ENCODE measurements around the gene ACP1.

ACP1 gene

GRCh38 chr2:280650-281110 is 15.9 kb downstream of the ACP1 start:
- DNase-seq (ENCODE audit: low read depth in 3 of 3), result no peak

- DNase-seq (ENCODE audit: low read depth in 3 of 3), result no peak
Observed at GRCh38 chr2:281381-281780, 16.6 kb downstream of the ACP1 start.

- no peak for DNase-seq (ENCODE audit: low read depth in 3 of 3)
Observed at GRCh38 chr2:282371-283263, 17.9 kb downstream of the ACP1 start.

GRCh38 chr2:283996-284794 is 19.4 kb downstream of the ACP1 start:
- DNase-seq (ENCODE audit: low read depth in 3 of 3), result no peak

GRCh38 chr2:284896-285492 is 20.2 kb downstream of the ACP1 start:
- no peak for DNase-seq (ENCODE audit: low read depth in 3 of 3)

GRCh38 chr2:285531-285930 is 20.8 kb downstream of the ACP1 start:
- DNase-seq (ENCODE audit: low read depth in 3 of 3), result no peak

GRCh38 chr2:286035-286434 is 21.3 kb downstream of the ACP1 start:
- no peak for DNase-seq (ENCODE audit: low read depth in 3 of 3)

- DNase-seq (ENCODE audit: low read depth in 3 of 3), result no peak
Observed at GRCh38 chr2:286774-287392, 22.1 kb downstream of the ACP1 start.

- no peak for DNase-seq (ENCODE audit: low read depth in 3 of 3)
Observed at GRCh38 chr2:287471-287885, 22.7 kb downstream of the ACP1 start.

GRCh38 chr2:287911-288757 is 23.4 kb downstream of the ACP1 start, which contains the start of gene ALKAL2:
TSS of gene ALKAL2 (minus strand) at chr2:288091. CDS start at chr2:287835, 256 bp downstream.
- no peak for DNase-seq (ENCODE audit: low read depth in 3 of 3)

GRCh38 chr2:288758-289361 is 24.1 kb downstream of the ACP1 start:
- no peak for DNase-seq (ENCODE audit: low read depth in 3 of 3)

GRCh38 chr2:289362-290089 is 24.8 kb downstream of the ACP1 start:
- no peak for DNase-seq (ENCODE audit: low read depth in 3 of 3)

GRCh38 chr2:290090-290722 is 25.5 kb downstream of the ACP1 start:
- DNase-seq (ENCODE audit: low read depth in 3 of 3), result peak in 1 of 3 experiments; percentile 29

GRCh38 chr2:295090-295489 is 30.3 kb downstream of the ACP1 start:
- no peak for DNase-seq (ENCODE audit: low read depth in 3 of 3)

- no peak for DNase-seq (ENCODE audit: low read depth in 3 of 3)
Observed at GRCh38 chr2:296354-296753, 31.6 kb downstream of the ACP1 start.

- no peak for DNase-seq (ENCODE audit: low read depth in 3 of 3)
Observed at GRCh38 chr2:305366-305765, 40.6 kb downstream of the ACP1 start.

GRCh38 chr2:309148-309953 is 44.6 kb downstream of the ACP1 start:
- DNase-seq (ENCODE audit: low read depth in 3 of 3), result no peak

- DNase-seq (ENCODE audit: low read depth in 3 of 3), result no peak
Observed at GRCh38 chr2:309954-310510, 45.3 kb downstream of the ACP1 start.

All from stimulated activated CD4-positive, alpha-beta T cell treated with anti-CD3 and anti-CD28 coated beads, TNF-alpha, amount 100 ng/mL, for 24 hours (primary cell).